ENCODE results near the gene TLCD4.
"Not testable (repeated sequence)": the region's sequence is repeated elsewhere in the genome, so short reads cannot be mapped to it uniquely, and the experiment has no call there.

TLCD4 gene

GRCh38 chr1:95154096-95154495 is 36.9 kb downstream of the TLCD4 start:
- no peak overlapping the region for H3K4me3 ChIP-seq (ENCODE audit: low read length)
- TF ChIP-seq ZNF274 (IDR thresholded peaks at IDR 0.05; ENCODE audit: low read depth, low read length): no peak

- not testable (repeated sequence) for H3K4me3 ChIP-seq (ENCODE audit: low read length)
Measured at GRCh38 chr1:95165569-95165968, 48.4 kb downstream of the TLCD4 start.
